ENCODE data around the gene DOCK11. TPM values are rescaled to one million over a fixed set of nuclear protein-coding genes. Genes with fewer than 3 reads are reported as not detected.
A peak's percentile ranks its signal among the peaks of the same experiment; 100 is the strongest.

Gene DOCK11
- total RNA-seq, 1 experiment from 2014 or later = 3.0 TPM

- no peaks in the 10 kb centered on the region for H3K27me3 ChIP-seq (ENCODE audit: low read length)
- BruUV-seq (replicated peaks) = no TSS peak
- H3F3A ChIP-seq (ENCODE audit: low read length, unreplicated experiment) = no peaks in the 10 kb centered on the region
- CTCF ChIA-PET = no interaction called here
- H3K36me3 ChIP-seq (ENCODE audit: low read depth, low read length) = no peaks in the 10 kb centered on the region
- peak overlapping the region; percentile 57 for H2AFZ ChIP-seq (ENCODE audit: low read length)
- H4K20me1 ChIP-seq (ENCODE audit: low read length) = no peaks in the 10 kb centered on the region
- H3K4me3 ChIP-seq (ENCODE audit: low read length) = no peak overlapping the region
- no peaks in the 10 kb centered on the region for H3K9me2 ChIP-seq (replicated peaks; ENCODE audit: low read length)
- POLR2A ChIA-PET (ENCODE audit: unreplicated experiment) = no interaction called here
- ATAC-seq (no peak), DNase-seq (peak; percentile 48)
- H3K27ac ChIP-seq (ENCODE audit: low read length) = no peak overlapping the region
- H3K9ac ChIP-seq (ENCODE audit: low read length) = no peak overlapping the region
- intact Hi-C loops (cut with micrococcal nuclease) = no loop called here
- peaks cover 8% of the 10 kb centered on the region for H3K79me2 ChIP-seq (ENCODE audit: low read length)
- TF ChIP-seq EZH2phosphoT487 (IDR thresholded peaks at IDR 0.05; ENCODE audit: borderline replicate concordance, low read length) = no peak
- no peak for TF ChIP-seq EZH2 (IDR thresholded peaks at IDR 0.05; ENCODE audit: low read length, unreplicated experiment)
- no peak for TF ChIP-seq CTCF (conservative IDR thresholded peaks at IDR 0.05; ENCODE audit: low read depth, low read length)
- no peak overlapping the region for H3K4me2 ChIP-seq (ENCODE audit: low read length)
- H3K9me3 ChIP-seq (ENCODE audit: low read length) = no peaks in the 10 kb centered on the region
- H3K4me1 ChIP-seq (ENCODE audit: insufficient read depth, low read length) = peaks cover 38% of the 10 kb centered on the region
Observed at GRCh38 chrX:118723376-118723775, 227.8 kb downstream of the DOCK11 start.

GRCh38 chrX:118724365-118724764, 228.8 kb downstream of the DOCK11 start:
- no peak overlapping the region for H3K4me3 ChIP-seq (ENCODE audit: low read length)
- H3K4me2 ChIP-seq (ENCODE audit: low read length) = peak overlapping the region; percentile 55
- ChIA-PET POLR2A (ENCODE audit: unreplicated experiment) (no interaction called here), CTCF (no interaction called here)
- ATAC-seq = no peak
- no peaks in the 10 kb centered on the region for H4K20me1 ChIP-seq (ENCODE audit: low read length)
- no peak for TF ChIP-seq EZH2phosphoT487 (IDR thresholded peaks at IDR 0.05; ENCODE audit: borderline replicate concordance, low read length)
- no peak for TF ChIP-seq CTCF (conservative IDR thresholded peaks at IDR 0.05; ENCODE audit: low read depth, low read length)
- peaks cover 48% of the 10 kb centered on the region for H3K4me1 ChIP-seq (ENCODE audit: insufficient read depth, low read length)
- H3K27ac ChIP-seq (ENCODE audit: low read length) = no peak overlapping the region
- no peaks in the 10 kb centered on the region for H3K36me3 ChIP-seq (ENCODE audit: low read depth, low read length)
- no peaks in the 10 kb centered on the region for H3K9me2 ChIP-seq (replicated peaks; ENCODE audit: low read length)
- H3K27me3 ChIP-seq (ENCODE audit: low read length) = no peaks in the 10 kb centered on the region
- no peak for DNase-seq
- BruUV-seq (replicated peaks) = no TSS peak
- H3K9me3 ChIP-seq (ENCODE audit: low read length) = no peaks in the 10 kb centered on the region
- intact Hi-C loops (cut with micrococcal nuclease) = no loop called here
- H3K9ac ChIP-seq (ENCODE audit: low read length) = no peak overlapping the region
- no peak overlapping the region for H2AFZ ChIP-seq (ENCODE audit: low read length)
- H3K79me2 ChIP-seq (ENCODE audit: low read length) = peaks cover 18% of the 10 kb centered on the region
- no peaks in the 10 kb centered on the region for H3F3A ChIP-seq (ENCODE audit: low read length, unreplicated experiment)

DNA sequence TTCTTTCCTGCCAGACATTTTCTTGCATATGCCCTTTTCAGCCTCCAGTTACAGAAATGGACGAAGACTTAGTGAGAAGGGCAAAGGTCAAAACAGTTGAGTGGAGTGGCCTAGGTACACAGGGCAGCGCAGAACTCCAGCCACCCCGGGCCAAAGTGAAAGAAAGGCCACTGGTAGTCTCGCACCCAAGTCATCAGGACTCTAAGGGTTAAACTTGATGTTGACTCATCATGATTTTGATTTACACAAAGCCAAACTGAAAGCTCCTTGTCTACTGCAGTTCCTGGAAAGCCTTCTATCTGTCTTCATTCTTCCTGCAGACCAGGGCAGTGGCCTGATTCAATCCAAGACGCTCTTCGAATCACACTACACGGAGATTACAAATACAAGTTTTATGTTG, 229.2 kb downstream of the DOCK11 start:
- H3K4me1 ChIP-seq (ENCODE audit: insufficient read depth, low read length) = peaks cover 52% of the 10 kb centered on the region
- no peaks in the 10 kb centered on the region for H3K27me3 ChIP-seq (ENCODE audit: low read length)
- H2AFZ ChIP-seq (ENCODE audit: low read length) = peak overlapping the region; percentile 50; the same call in 1 of the 2 replicates
- POLR2A ChIA-PET (ENCODE audit: unreplicated experiment) = no interaction called here
- no TSS peak for BruUV-seq (replicated peaks)
- peaks cover 22% of the 10 kb centered on the region for H3K79me2 ChIP-seq (ENCODE audit: low read length)
- ATAC-seq (no peak), DNase-seq (peak; percentile 42)
- TF ChIP-seq EZH2 (IDR thresholded peaks at IDR 0.05; ENCODE audit: low read length, unreplicated experiment) (no peak), CTCF (conservative IDR thresholded peaks at IDR 0.05; ENCODE audit: low read depth, low read length) (no peak), EZH2phosphoT487 (IDR thresholded peaks at IDR 0.05; ENCODE audit: borderline replicate concordance, low read length) (no peak)
- H3K4me2 ChIP-seq (ENCODE audit: low read length) = peak overlapping the region; percentile 55
- H3K9me2 ChIP-seq (replicated peaks; ENCODE audit: low read length) = no peaks in the 10 kb centered on the region
- 0 out of 2 replicates have a peak overlapping the region, but pooled peaks have one; percentile 7 for H3K27ac ChIP-seq (ENCODE audit: low read length)
- no peaks in the 10 kb centered on the region for H4K20me1 ChIP-seq (ENCODE audit: low read length)
- intact Hi-C loops (cut with micrococcal nuclease) = no loop called here
- H3K9ac ChIP-seq (ENCODE audit: low read length) = no peak overlapping the region
- no peaks in the 10 kb centered on the region for H3F3A ChIP-seq (ENCODE audit: low read length, unreplicated experiment)
- CTCF ChIA-PET = no interaction called here
- H3K4me3 ChIP-seq (ENCODE audit: low read length) = peak overlapping the region; percentile 34; the same call in 1 of the 2 replicates
- no peaks in the 10 kb centered on the region for H3K36me3 ChIP-seq (ENCODE audit: low read depth, low read length)
- no peaks in the 10 kb centered on the region for H3K9me3 ChIP-seq (ENCODE audit: low read length)
